SHP77 (cell line): ENCODE data around the gene RAB15.

Experiments
- DNase-seq, 2 experiments: peaks; one replicate each; lab custom pipeline; 2025; lab: John Stamatoyannopoulos, UW

The RAB15 gene

GRCh38 chr14:64955297-64955696 lies 16.8 kb downstream of the RAB15 start:
- DNase-seq = no peak

- DNase-seq = no peak
Measured at GRCh38 chr14:64954491-64955240, 17.5 kb downstream of the RAB15 start.

- DNase-seq = no peak
Measured at GRCh38 chr14:64953661-64954060, 18.5 kb downstream of the RAB15 start.

DNA sequence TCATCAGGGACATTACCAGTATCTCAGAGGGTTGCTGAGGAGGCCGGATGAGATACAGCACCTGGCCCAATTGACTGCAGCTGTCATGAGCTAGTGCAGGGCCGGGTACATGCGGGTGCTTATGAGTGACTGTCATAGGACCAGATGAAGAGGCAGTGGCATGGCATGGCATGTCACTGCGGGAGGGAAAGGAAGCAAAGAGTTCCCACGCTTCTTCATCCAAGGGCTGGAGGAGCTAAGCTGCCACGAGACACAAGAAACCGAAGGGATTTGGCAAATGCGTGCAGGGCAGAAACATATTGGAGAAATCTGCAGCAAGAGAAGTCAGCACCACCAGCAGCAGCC lies 18.9 kb downstream of the RAB15 start:
- DNase-seq = no peak

DNA sequence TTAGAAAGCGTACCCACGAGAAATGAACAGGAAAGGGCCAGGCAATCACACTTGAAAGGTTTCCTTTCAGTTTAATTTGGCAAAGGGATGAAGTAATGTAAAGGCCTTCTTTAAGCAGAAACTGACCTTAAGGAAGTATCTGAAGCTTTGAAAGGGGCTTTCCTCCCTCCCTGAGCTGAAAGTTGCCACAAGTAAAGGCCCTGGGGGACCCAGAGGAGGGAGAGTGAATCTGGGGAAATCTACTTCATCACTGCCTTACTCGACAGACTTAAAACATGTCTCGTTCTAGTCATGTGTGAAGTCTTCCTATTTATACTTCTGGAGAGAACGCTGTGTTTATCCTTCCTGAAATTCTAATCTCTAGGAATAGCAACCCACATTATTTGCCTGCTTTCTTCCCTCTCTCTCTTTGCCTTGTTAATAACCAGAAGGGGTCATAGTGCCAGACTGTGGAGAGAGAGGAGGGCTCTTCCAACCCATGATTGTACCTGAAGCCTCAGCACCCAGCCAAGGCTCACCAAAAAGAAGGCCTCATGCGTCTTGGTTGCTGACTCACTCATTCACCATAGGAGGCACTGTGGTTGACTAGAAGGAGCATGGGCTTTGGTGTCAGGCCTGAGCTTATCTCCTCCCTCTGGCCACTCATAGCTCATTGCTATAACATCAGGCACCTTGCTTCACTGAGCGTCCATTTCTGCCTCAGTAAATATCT lies 19.4 kb downstream of the RAB15 start:
- DNase-seq = no peak

DNA sequence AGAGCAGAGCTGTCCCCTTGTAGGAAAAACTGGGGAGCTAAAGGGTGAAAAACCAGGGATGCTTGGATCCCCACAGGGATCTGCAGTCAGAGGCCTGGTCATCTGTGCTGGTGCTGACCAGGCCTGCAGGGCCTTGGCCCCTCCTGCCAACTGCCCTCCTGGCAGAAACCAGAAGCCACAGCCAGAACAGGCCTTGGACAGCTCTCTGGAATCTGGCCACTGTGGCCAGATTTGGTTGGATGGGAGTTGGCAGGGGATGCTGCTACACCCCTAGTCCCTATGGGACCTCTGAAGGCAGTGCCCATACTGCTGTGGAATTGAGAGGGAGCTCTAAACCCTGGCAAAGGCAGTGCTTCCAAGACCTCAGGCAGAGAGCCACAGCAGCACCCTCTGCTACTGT lies 20.4 kb downstream of the RAB15 start:
- DNase-seq = no peak

DNA sequence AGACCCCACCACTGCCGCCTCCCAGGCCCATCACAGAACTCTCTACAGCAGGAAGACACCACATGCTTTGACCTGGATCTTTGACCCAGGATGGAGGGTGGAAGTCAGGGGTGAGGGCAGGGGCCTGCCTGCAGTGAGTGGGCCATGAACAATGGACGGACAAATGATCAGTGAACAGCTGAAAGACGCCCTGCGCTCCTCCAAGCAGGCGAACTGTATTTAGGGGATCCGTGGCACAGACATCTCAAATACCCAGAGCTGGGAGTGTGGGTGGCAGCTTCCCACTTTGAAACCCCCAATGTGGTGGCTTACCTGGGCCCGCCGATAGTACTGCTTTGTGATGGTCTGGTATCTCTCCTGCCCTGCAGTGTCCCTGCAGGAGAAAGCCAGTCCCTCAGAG lies 20.8 kb downstream of the RAB15 start:
- no peak for DNase-seq

DNA sequence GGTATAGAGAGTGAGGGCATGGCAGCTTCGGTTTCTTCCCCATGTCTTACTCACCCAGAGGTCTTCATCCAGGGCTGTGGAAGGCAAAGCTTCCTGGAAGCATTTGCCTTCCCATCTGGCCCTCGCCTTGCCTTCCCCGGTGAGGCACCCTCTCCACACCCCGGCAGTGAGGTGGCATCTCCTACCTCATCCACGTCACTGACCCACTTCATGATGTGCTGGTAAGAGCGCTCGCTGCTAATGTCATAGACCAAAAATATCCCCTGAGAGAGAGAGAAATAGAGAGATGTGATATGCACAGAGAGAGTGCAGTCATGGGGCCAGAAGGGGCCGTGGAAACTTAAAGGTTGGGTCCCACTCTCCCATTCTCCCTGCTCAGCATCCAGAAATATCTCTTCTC lies 21.2 kb downstream of the RAB15 start:
- no peak for DNase-seq

DNA sequence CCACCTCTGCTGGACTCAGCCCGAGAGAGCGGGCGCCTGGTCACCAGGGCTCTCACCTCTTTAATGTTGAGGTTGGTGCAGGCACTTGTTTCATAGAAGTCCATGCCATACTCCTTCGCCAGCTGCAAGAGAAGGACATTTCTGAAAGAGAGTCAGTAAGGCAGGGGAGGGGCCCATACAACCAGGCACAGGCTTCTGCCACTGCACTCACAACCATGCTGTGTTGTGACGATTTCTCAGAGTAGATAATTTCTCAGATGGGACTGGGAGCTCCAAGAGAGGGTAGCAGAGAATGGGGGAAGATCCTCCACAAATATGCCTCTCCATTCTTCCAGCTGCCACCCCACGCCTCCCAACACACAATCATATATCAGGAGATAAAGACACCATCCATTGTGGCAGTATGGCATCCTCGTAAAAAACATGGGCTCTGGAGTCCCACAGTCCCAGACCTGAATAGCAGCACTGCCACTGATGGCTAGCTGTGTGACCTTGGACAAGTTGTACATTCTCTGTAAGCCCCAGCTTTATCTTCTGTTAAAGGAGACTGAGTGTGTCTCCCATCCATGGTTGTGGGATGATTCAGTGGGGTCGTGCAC lies 23.4 kb downstream of the RAB15 start:
- DNase-seq = no peak

- no peak for DNase-seq
Measured at GRCh38 chr14:64947710-64948611, 24.2 kb downstream of the RAB15 start.

DNA sequence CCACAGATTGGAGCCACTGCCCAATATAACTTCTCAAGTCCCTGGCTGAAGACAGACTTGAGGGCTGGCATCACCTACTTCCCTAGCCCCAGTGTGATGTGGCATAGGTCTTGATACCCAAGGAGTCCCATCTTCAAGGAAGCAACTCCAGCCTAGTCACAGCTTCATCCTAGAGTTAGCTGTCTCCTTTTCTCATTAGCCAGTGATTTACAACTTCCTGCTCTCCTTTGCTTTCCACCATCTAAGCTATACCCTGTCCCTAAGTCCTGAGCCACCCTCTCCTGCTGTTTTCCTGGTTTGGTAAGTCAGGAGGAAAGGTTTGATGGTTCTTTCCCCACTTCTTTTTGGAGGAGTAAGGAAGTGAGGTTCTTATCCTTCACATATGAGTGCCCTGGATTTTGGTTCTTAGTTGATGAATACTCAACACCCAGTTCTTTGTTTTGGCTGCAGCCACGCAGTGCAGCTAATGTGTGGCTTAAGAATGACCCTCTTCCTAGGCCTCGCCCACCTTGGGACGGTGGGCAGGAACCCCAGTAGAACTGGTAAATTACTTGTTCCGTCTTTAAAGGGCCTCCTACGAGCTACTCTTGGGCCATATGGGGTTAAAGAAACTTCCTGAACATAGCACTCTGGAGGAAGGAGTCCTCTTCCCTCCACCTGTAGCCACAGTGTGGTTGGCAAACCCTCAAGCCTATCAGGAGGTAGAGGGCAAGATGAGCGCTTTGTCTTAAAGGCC lies 25.7 kb downstream of the RAB15 start:
- DNase-seq = no peak

DNA sequence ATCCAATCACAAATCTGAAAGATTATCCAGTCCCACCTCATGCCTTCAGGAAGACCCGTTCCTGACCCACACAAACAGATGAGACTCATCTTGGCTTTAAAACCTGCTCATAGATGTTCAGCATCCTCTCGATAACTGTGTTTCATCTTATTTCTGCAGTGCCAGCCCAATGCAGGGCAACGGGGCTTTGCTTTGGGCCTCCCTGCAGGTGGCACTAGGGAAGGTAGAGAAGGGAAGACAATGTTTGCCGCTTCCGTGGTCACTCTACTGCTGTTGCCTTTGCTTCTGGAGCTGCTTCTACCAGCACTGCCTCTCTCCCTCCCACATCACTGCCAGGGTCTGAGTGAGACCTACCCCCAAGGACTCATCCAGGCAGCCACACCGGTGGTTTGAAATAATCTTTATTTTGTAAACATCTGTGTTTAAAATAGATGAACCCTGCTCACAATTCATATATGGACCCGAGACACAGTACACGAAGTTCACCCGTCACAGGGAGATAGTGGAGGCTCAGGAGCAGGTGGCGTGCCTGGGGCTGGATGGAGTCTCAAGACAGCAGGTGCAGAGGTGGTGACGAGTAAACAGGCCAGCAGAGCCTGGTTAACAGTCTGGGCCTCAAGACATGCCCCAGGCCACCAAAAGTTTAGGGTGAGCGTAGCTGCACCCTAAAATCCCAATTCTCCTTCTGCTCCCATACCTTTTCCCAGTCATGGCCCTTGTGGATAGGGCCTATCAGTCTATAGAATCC lies 26.5 kb downstream of the RAB15 start:
- no peak for DNase-seq

GRCh38 chr14:64944861-64945260 lies 27.3 kb downstream of the RAB15 start:
- DNase-seq = no peak

- no peak for DNase-seq
Measured at GRCh38 chr14:64944041-64944440, 28.1 kb downstream of the RAB15 start.

DNA sequence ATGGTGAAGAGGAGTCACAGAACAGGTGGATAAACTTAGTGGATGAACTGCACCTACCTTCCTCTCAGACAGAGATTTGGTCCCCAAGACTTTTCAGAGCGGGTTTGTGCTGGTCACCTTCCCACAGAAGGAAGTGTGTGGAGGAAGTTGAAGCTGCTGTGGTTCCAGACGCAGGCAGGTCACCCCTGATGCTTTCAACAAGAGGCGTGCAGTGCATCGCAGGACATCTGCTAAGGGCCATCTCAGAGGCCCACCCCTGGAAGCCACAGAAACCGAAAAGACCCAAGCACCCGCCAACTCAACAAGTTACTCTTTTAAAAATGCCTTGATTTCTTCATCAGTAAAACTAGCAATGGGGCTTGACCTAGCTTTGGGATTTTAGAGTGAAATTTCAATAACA lies 28.6 kb downstream of the RAB15 start:
- DNase-seq = no peak

- DNase-seq = peak; percentile 87 to 94
Measured at GRCh38 chr14:64942531-64943111, 29.5 kb downstream of the RAB15 start, which contains the start of gene GPX2. TSS of gene GPX2 (minus strand) at chr14:64942745. CDS start at chr14:64942726, 19 bp downstream.

- no peak for DNase-seq
Measured at GRCh38 chr14:64940336-64940910, 31.7 kb downstream of the RAB15 start.

DNA sequence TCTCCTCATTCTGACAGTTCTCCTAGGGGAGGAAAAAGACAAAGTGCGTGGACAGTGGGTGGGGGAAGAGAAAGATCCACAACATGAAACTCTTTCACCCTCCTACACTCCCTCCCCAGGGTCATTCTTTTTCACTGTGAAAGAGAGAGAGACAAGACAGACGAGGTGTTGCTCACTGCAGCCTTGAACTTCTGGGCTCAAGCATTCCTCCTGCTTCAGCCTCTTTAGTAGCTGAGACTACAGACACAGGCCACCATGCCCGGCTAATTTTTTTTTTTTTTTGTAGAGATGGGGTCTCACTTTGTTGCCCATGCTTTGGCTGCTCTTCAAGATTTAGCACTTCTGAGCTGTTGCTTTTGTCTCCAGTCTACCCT lies 32.3 kb downstream of the RAB15 start:
- DNase-seq = no peak

GRCh38 chr14:64938972-64939816 lies 32.9 kb downstream of the RAB15 start:
- DNase-seq = peak; percentile 66 to 78
